ENCODE measurements around the gene LSM14B.
"Not testable (repeated sequence)": the region's sequence is repeated elsewhere in the genome, so short reads cannot be mapped to it uniquely, and the experiment has no call there.

LSM14B gene

GRCh38 chr20:62121776-62122653 is at the start of gene LSM14B:
LSM14B (plus strand) TSS chr20:62122475; CDS start chr20:62122667, 192 bp downstream.
- peaks cover 5% of the 10 kb centered on the region for H3K36me3 ChIP-seq (ENCODE audit: control insufficient read depth, insufficient read depth, low read length)
- no peaks in the 10 kb centered on the region for H3K4me1 ChIP-seq (ENCODE audit: control insufficient read depth, insufficient read depth, low read length)
- peak within 1 kb of the TSS; percentile 90 for H3K27ac ChIP-seq (ENCODE audit: low read depth, low read length)
- peak within 1 kb of the TSS; percentile 10 for H3K9ac ChIP-seq (ENCODE audit: low read length)
- peak within 1 kb of the TSS; percentile 79 for H3K4me3 ChIP-seq (ENCODE audit: low read length)
- H3K27me3 ChIP-seq (ENCODE audit: control insufficient read depth, insufficient read depth, low read length), result no peaks in the 10 kb centered on the region

DNA sequence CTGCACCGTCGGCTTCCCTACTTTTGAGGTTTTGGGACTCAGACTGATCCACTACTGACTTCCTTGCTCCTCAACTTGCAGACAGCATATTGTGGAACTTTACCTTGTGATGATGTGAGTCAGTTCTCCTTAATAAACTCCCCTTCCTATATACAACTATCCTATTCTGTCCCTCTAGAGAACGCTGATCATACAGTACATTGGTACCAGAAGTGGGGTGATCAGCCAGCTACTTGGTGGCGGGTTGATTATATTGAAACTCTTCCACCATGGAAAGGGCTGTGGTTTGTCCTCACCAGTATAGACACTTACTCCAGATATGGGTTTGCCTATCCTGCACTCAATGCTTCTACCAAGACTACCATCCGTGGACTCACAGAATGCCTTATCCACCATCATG is 49.0 kb upstream of the LSM14B start:
- H3K27ac ChIP-seq (ENCODE audit: low read depth, low read length), result no peak overlapping the region
- peaks cover 3% of the 10 kb centered on the region for H3K4me1 ChIP-seq (ENCODE audit: control insufficient read depth, insufficient read depth, low read length)
- no peak overlapping the region for H3K9ac ChIP-seq (ENCODE audit: low read length)
- no peak overlapping the region for H3K4me3 ChIP-seq (ENCODE audit: low read length)
- no peaks in the 10 kb centered on the region for H3K36me3 ChIP-seq (ENCODE audit: control insufficient read depth, insufficient read depth, low read length)
- no peaks in the 10 kb centered on the region for H3K27me3 ChIP-seq (ENCODE audit: control insufficient read depth, insufficient read depth, low read length)

GRCh38 chr20:62079166-62079565 is 43.1 kb upstream of the LSM14B start:
- Histone ChIP-seq H3K27ac (ENCODE audit: low read depth, low read length) (no peak overlapping the region), H3K27me3 (ENCODE audit: control insufficient read depth, insufficient read depth, low read length) (no peaks in the 10 kb centered on the region), H3K4me1 (ENCODE audit: control insufficient read depth, insufficient read depth, low read length) (no peaks in the 10 kb centered on the region)

DNA sequence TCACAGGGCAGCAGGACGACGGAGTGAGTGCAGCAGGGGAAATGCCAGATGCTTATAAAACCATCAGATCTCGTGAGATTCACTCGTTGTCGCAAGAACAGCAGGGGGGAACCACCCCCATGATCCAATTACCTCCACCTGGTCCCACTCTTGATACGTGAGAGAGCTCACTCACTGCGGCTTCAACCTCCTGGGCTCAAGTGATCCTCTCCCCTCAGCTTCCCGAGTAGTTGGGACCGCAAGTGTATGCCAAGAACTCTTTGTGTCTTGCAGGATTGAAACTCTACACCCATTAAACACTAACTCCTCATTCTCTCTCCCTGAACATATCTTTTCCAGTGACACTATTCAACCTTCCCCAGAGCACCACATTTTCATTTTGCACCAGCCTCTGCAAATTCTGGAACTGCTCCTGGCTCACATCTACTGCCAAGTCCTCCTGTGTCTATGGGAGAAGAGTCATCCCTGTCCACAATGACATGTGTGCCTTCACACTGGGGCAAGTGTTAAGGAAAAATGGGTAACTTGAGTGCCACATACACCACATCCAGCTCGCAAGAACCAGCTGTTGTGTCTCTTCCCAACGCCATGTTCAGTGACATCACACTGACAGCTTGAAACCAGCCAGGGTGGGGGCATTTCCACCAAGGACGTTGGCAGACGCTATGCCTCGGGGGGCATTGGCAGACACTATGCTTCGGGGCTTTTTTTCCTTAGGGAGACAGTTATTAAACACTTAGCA is 41.9 kb upstream of the LSM14B start:
- no peak overlapping the region for H3K9ac ChIP-seq (ENCODE audit: low read length)
- no peaks in the 10 kb centered on the region for H3K36me3 ChIP-seq (ENCODE audit: control insufficient read depth, insufficient read depth, low read length)
- H3K27ac ChIP-seq (ENCODE audit: low read depth, low read length), result no peak overlapping the region
- no peak overlapping the region for H3K4me3 ChIP-seq (ENCODE audit: low read length)
- no peaks in the 10 kb centered on the region for H3K27me3 ChIP-seq (ENCODE audit: control insufficient read depth, insufficient read depth, low read length)
- no peaks in the 10 kb centered on the region for H3K4me1 ChIP-seq (ENCODE audit: control insufficient read depth, insufficient read depth, low read length)

More at GRCh38 chr20:62079166-62079565, 43.1 kb upstream of the LSM14B start:
- no peak overlapping the region for H3K9ac ChIP-seq (ENCODE audit: low read length)
- no peaks in the 10 kb centered on the region for H3K36me3 ChIP-seq (ENCODE audit: control insufficient read depth, insufficient read depth, low read length)
- no peak overlapping the region for H3K4me3 ChIP-seq (ENCODE audit: low read length)

GRCh38 chr20:62083312-62083711 is 39.0 kb upstream of the LSM14B start:
- Histone ChIP-seq H3K27me3 (ENCODE audit: control insufficient read depth, insufficient read depth, low read length) (peaks cover 5% of the 10 kb centered on the region), H3K4me1 (ENCODE audit: control insufficient read depth, insufficient read depth, low read length) (no peaks in the 10 kb centered on the region), H3K4me3 (ENCODE audit: low read length) (no peak overlapping the region), H3K9ac (ENCODE audit: low read length) (no peak overlapping the region), H3K27ac (ENCODE audit: low read depth, low read length) (no peak overlapping the region), H3K36me3 (ENCODE audit: control insufficient read depth, insufficient read depth, low read length) (no peaks in the 10 kb centered on the region)

- H3K4me1 ChIP-seq (ENCODE audit: control insufficient read depth, insufficient read depth, low read length); H3K27me3 ChIP-seq (ENCODE audit: control insufficient read depth, insufficient read depth, low read length); H3K36me3 ChIP-seq (ENCODE audit: control insufficient read depth, insufficient read depth, low read length); H3K9ac ChIP-seq (ENCODE audit: low read length); H3K27ac ChIP-seq (ENCODE audit: low read depth, low read length); H3K4me3 ChIP-seq (ENCODE audit: low read length): not testable (repeated sequence)
Measured at GRCh38 chr20:62084224-62084623, 38.1 kb upstream of the LSM14B start.

GRCh38 chr20:62085206-62085605 is 37.1 kb upstream of the LSM14B start:
- H3K4me3 ChIP-seq (ENCODE audit: low read length), result no peak overlapping the region
- no peaks in the 10 kb centered on the region for H3K36me3 ChIP-seq (ENCODE audit: control insufficient read depth, insufficient read depth, low read length)
- H3K27ac ChIP-seq (ENCODE audit: low read depth, low read length), result no peak overlapping the region
- H3K9ac ChIP-seq (ENCODE audit: low read length), result no peak overlapping the region
- H3K27me3 ChIP-seq (ENCODE audit: control insufficient read depth, insufficient read depth, low read length), result peaks cover 5% of the 10 kb centered on the region
- no peaks in the 10 kb centered on the region for H3K4me1 ChIP-seq (ENCODE audit: control insufficient read depth, insufficient read depth, low read length)

DNA sequence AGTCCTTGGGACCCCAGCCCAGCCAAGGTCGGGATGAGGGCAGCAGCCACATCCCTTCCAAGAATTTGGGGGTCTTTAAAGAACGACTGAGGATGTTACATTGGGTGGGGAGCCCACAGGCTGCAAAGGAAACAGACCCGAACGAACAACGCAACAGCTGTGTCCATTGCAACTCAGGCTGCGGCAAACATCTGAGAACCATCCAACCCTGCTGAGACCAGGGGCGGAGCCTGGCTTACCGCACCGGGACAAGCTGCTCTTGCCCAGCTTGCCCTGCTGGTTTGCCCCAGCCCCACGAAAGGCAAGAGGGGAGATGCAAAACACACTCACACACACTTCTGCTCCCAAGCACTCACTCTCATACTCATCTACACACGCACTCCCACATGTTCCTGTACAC is 35.0 kb upstream of the LSM14B start:
- Histone ChIP-seq H3K4me3 (ENCODE audit: low read length) (no peak overlapping the region), H3K36me3 (ENCODE audit: control insufficient read depth, insufficient read depth, low read length) (no peaks in the 10 kb centered on the region), H3K4me1 (ENCODE audit: control insufficient read depth, insufficient read depth, low read length) (no peaks in the 10 kb centered on the region), H3K27me3 (ENCODE audit: control insufficient read depth, insufficient read depth, low read length) (peaks cover 5% of the 10 kb centered on the region), H3K9ac (ENCODE audit: low read length) (no peak overlapping the region), H3K27ac (ENCODE audit: low read depth, low read length) (no peak overlapping the region)

DNA sequence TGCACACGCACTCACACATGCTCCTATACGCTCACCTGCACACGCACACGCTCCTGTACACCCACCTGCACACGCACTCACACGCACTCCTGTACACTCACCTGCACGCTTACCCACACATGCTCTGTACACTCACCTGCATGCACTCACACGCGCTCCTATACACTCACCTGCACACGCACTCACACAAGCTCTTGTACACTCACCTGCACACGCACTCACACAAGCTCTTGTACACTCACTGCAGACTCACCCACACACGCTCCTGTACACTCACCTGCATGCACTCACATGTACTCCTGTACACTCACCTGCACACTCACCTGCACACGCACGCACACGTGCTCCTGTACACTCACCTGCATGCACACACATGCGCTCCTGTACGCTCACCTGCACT is 34.6 kb upstream of the LSM14B start:
- Histone ChIP-seq H3K27ac (ENCODE audit: low read depth, low read length) (no peak overlapping the region), H3K4me1 (ENCODE audit: control insufficient read depth, insufficient read depth, low read length) (no peaks in the 10 kb centered on the region), H3K4me3 (ENCODE audit: low read length) (no peak overlapping the region), H3K9ac (ENCODE audit: low read length) (no peak overlapping the region), H3K36me3 (ENCODE audit: control insufficient read depth, insufficient read depth, low read length) (no peaks in the 10 kb centered on the region), H3K27me3 (ENCODE audit: control insufficient read depth, insufficient read depth, low read length) (peaks cover 5% of the 10 kb centered on the region)

GRCh38 chr20:62088258-62089127 is 33.8 kb upstream of the LSM14B start:
- Histone ChIP-seq H3K9ac (ENCODE audit: low read length) (no peak overlapping the region), H3K36me3 (ENCODE audit: control insufficient read depth, insufficient read depth, low read length) (no peaks in the 10 kb centered on the region), H3K4me3 (ENCODE audit: low read length) (no peak overlapping the region), H3K4me1 (ENCODE audit: control insufficient read depth, insufficient read depth, low read length) (no peaks in the 10 kb centered on the region), H3K27ac (ENCODE audit: low read depth, low read length) (no peak overlapping the region), H3K27me3 (ENCODE audit: control insufficient read depth, insufficient read depth, low read length) (peaks cover 5% of the 10 kb centered on the region)

GRCh38 chr20:62089393-62089792 is 32.9 kb upstream of the LSM14B start:
- no peaks in the 10 kb centered on the region for H3K4me1 ChIP-seq (ENCODE audit: control insufficient read depth, insufficient read depth, low read length)
- H3K9ac ChIP-seq (ENCODE audit: low read length), result no peak overlapping the region
- no peaks in the 10 kb centered on the region for H3K36me3 ChIP-seq (ENCODE audit: control insufficient read depth, insufficient read depth, low read length)
- H3K4me3 ChIP-seq (ENCODE audit: low read length), result no peak overlapping the region
- peaks cover 5% of the 10 kb centered on the region for H3K27me3 ChIP-seq (ENCODE audit: control insufficient read depth, insufficient read depth, low read length)
- no peak overlapping the region for H3K27ac ChIP-seq (ENCODE audit: low read depth, low read length)
